Omental fat pad (tissue), 4 donors: ENCODE data around the gene PLCD1. TPM values are rescaled to one million over a fixed set of nuclear protein-coding genes. Genes with fewer than 3 reads are reported as not detected.
"Not testable (repeated sequence)": the region's sequence is repeated elsewhere in the genome, so short reads cannot be mapped to it uniquely, and the experiment has no call there.

Experiments
- ATAC-seq: fragments of 150-250 bp; one replicate; pipeline ENCODE4 v1.9.1; 2016; ENCODE audit warnings: mild to moderate bottlenecking, moderate library complexity; ENCODE audit not compliant: low FRiP score
- DNase-seq: peaks from one replicate; pipeline ENCODE4 v3.0.0-alpha.2; 2019; ENCODE audit warnings: low spot score
- total RNA-seq, 4 donors: library from RNA; depleted of rRNA; stranded (reverse); fragments of >200 nt; gene quantifications; one replicate each; pipeline ENCODE4 v1.1.0, GENCODE V29; 2016
- TF ChIP-seq, protein P1 (sequence below), 3 donors: fragments of 450-650 bp; IDR thresholded peaks; one replicate each; pipeline ENCODE4 v1.5.1; 2016 to 2017; ENCODE audit warnings: antibody characterized with exemption in 3 of 3, mild to moderate bottlenecking in 3 of 3, moderate library complexity in 2 of 3

The PLCD1 gene
- total RNA-seq: 10 to 100 TPM; 12.5 to 24.4 (median 19.0) TPM

- ATAC-seq: peak; percentile 14
- TF ChIP-seq, protein P1, sequence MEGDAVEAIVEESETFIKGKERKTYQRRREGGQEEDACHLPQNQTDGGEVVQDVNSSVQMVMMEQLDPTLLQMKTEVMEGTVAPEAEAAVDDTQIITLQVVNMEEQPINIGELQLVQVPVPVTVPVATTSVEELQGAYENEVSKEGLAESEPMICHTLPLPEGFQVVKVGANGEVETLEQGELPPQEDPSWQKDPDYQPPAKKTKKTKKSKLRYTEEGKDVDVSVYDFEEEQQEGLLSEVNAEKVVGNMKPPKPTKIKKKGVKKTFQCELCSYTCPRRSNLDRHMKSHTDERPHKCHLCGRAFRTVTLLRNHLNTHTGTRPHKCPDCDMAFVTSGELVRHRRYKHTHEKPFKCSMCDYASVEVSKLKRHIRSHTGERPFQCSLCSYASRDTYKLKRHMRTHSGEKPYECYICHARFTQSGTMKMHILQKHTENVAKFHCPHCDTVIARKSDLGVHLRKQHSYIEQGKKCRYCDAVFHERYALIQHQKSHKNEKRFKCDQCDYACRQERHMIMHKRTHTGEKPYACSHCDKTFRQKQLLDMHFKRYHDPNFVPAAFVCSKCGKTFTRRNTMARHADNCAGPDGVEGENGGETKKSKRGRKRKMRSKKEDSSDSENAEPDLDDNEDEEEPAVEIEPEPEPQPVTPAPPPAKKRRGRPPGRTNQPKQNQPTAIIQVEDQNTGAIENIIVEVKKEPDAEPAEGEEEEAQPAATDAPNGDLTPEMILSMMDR (IDR thresholded peaks at IDR 0.05): no peak
- no peak for DNase-seq
These were observed at the start of gene PLCD1 for GRCh38 chr3:38029400-38030125. Gene PLCD1 (minus strand): TSS chr3:38029642. CDS start chr3:38029539, 103 bp downstream.

DNA sequence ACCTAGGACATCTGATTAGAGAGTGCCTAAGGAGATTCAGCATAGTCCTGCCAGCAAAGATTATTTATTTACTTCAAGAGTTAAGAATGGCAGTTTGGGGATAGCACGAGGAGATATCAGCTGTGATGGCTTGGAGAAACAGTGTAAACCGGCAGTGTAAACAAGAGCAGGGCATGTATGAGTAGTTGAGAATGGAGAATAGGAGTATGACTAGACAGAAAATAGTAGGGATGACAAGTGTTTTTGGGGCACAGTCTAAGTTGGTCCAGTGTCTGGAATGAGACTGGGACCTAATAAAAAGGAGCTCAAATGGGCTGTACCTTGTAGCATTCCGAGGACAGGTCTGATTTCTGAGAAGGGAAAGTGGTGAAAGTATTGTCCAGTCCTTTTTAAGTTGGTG lies 47.6 kb upstream of the PLCD1 start:
- ATAC-seq, DNase-seq: not testable (repeated sequence)

DNA sequence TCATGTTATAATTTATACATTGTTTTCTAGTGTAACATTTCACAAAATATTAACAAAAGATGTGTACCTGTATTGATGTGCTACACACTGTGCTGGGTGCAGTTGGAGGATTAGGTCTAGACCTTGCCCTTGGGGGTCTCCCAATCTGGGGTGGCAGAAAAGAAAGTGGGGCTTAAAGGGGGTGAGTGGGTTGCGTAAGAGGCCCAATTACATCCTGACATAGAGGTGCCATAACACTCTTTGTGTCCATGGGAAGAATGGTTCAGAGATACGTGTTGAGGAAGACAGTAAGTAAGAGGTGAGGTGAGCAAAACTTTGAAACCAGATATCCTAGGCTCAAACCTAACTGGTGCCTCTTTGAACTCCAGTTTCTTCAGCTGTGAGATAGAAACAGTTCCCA lies 40.6 kb upstream of the PLCD1 start:
- no peak for DNase-seq
- ATAC-seq: no peak
- TF ChIP-seq, protein P1 (IDR thresholded peaks at IDR 0.05): no peak

DNA sequence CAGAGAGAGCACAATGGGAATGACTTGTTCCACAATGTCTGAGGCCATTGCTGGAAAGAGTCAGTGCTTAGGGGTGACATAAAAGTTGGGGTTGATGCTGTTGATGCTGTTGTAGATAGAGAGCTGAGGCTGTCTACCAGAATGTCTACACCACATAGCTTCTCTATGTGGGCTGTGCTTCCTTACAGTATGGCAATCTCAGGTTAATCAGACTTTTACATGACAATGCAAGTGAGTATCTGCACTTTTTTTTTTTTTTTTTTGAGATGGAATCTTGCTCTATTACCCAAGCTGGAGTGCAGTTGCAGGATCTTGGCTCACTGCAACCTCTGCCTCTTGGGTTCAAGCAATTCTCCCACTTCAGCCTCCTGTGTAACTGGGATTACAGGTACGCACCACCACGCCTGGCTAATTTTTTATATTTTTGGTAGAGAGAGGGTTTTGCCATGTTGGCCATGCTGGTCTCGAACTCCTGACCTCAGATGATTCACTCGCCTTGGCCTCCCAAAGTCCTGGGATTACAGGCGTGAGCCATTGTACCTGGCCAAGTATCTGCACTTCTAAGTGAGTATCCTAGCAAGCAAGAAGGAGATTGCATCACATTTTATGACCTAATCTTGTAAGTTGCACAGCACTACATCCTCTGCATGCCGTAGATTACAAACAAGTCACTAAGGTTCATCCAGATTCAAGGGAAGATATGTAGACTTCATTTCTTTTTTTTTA lies 38.2 kb upstream of the PLCD1 start:
- DNase-seq (no peak), ATAC-seq (no peak)
- TF ChIP-seq, protein P1 (IDR thresholded peaks at IDR 0.05): no peak

GRCh38 chr3:38064453-38064852 lies 35.0 kb upstream of the PLCD1 start:
- DNase-seq, ATAC-seq: not testable (repeated sequence)

GRCh38 chr3:38062809-38063208 lies 33.4 kb upstream of the PLCD1 start:
- no peak for DNase-seq
- TF ChIP-seq, protein P1 (IDR thresholded peaks at IDR 0.05): no peak
- ATAC-seq: no peak

GRCh38 chr3:38059591-38059990 lies 30.1 kb upstream of the PLCD1 start:
- no peak for DNase-seq
- TF ChIP-seq, protein P1 (IDR thresholded peaks at IDR 0.05): no peak
- ATAC-seq: no peak

GRCh38 chr3:38059148-38059547 lies 29.7 kb upstream of the PLCD1 start:
- TF ChIP-seq, protein P1 (IDR thresholded peaks at IDR 0.05): no peak
- no peak for ATAC-seq

More at GRCh38 chr3:38059148-38059547, 29.7 kb upstream of the PLCD1 start:
- no peak for DNase-seq
